HG03097 (cell line): ENCODE data around the gene PIP4P1.
"Not testable (repeated sequence)": the region's sequence is repeated elsewhere in the genome, so short reads cannot be mapped to it uniquely, and the experiment has no call there.

Source experiments
- ATAC-seq: cut with Tn5 transposase; IDR thresholded peaks from one replicate; pipeline ENCODE4 v1.9.1; 2021; ENCODE audit not compliant: unreplicated experiment, low FRiP score

The PIP4P1 gene

DNA sequence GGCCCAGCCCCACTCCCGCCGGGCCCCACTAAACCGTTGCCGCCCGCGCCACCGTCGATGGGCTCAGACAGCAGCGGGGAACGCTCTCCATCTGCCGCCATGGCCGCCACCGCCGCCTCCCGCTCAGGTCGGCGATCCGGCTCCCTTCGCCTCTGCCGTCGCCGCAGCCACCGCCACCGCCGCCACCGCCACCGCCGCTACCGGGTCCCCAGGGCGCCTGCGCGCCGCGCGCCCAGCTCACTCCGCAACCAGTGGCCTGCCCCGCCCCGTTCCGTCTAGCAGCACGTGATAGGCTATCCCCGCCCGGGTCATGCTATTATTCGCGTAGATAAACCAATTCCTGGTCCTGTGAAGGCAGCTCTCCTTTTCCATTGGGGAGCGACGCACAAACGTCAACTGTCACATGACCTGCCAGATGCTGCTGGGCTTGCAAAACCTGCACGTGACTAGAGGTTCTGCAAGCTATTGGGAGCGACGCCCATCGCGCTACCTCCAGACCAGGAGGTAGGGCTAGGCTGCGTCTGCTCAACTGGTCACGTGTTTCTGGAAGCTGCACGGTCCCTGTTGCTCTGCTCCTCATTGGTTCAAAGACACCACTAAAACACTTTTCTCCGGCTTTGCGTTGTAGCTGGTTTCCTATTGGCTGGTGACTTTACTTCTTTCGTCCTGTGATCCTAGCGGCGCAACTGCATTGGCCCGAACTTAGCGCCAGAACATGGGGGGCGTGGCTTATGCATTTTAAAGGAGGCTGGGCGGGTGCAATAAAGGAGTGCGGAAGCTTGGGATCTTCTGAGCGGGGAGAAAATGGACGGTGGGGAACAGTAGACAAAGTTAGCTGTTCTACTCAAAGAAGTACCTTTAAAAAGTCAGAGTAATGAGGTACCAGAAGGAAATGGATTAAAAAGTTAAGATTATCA is at the start of gene PIP4P1:
Gene PIP4P1 (minus strand): TSS at position 210 of the 917 bp plus-strand sequence. CDS start 109 bp downstream, at position 101.
- peak; percentile 92 for ATAC-seq

DNA sequence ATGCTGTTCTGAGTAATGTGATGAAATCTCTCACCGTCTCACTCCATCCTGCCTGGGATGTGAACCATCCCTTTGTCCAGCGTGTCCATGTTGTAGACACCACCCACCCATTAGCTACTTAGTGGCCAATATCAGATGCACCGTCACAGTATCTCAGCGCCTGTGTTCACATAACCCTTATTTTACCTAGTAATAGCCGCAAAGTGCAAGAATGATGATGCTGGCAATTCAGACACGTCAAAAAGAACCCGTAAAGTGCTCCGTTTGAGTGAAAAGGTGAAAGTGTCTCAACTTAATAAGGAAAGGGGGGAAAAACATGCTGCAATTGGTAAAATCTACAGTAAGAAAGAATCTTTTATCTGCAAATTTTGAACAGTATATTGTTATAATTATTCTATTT is 47.1 kb upstream of the PIP4P1 start:
- no peak for ATAC-seq

DNA sequence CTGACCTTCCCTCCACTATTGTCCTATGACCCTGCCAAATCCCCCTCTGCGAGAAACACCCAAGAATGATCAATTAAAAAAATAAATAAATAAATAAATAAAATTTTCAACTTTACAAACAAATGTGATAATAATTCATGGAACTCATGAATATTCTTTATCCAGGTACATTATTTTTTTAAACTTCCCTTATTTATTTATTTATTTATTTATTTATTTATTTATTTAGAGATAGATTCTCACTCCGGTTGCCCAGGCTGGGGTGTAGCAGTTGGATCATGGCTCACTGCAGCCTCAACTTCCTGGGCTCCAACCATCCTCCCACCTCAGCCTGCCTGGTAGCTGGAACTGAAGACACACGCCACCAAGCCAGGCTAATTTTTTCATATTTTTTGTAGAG is 46.3 kb upstream of the PIP4P1 start:
- ATAC-seq = not testable (repeated sequence)

DNA sequence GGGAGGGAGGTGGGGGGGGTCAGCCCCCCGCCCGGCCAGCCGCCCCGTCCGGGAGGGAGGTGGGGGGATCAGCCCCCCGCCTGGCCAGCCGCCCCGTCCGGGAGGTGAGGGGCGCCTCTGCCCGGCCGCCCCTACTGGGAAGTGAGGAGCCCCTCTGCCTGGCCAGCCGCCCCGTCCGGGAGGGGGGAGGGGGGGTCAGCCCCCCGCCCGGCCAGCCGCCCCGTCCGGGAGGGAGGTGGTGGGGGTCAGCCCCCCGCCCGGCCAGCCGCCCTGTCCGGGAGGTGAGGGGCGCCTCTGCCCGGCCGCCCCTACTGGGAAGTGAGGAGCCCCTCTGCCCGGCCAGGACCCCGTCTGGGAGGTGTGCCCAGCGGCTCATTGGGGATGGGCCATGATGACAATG is 45.5 kb upstream of the PIP4P1 start:
- not testable (repeated sequence) for ATAC-seq

DNA sequence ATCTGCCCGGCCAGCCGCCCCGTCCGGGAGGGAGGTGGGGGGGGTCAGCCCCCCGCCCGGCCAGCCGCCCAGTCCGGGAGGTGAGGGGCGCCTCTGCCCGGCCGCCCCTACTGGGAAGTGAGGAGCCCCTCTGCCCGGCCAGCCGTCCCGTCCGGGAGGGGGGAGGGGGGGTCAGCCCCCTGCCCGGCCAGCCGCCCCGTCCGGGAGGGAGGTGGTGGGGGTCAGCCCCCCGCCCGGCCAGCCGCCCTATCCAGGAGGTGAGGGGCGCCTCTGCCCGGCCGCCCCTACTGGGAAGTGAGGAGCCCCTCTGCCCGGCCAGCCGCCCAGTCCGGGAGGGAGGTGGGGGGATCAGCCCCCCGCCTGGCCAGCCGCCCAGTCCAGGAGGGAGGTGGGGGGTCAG is 45.0 kb upstream of the PIP4P1 start:
- ATAC-seq = not testable (repeated sequence)

DNA sequence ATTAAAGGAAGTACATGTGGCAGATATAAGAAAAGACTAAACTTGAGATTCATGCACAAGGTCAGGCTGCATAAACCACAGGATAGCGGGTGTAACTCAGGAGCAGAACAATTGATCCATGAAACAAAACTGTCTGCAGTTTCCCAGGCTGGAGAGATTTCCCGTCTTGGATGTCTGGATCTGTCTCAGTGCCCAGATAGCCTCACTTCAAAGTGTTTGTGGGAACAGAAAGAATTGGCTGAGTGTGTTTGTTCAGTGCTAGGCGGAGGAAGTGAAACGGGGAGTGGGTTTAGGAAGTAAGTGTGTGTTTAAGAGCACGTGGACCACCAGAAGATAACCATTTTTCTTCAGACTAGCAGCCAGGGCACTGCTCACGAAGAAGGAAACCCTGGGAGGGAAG is 42.7 kb upstream of the PIP4P1 start:
- no peak for ATAC-seq

DNA sequence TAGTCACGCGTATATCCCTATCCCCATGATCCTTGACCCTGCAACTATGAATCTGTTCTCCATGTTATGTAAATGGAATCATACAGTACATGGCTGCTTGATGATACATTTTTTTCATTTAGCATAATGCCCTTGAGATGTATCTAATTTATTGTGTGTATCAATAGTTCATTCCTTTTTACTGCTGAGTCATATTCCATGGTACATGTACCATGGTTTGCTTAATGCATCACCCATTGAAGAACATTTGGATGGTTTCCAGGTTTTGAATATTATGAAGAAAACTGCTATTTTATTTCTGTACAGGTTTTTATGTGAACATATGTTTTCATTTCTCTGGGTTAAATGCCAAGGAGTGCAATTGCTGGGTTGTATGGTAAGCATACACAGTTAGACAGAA is 40.1 kb upstream of the PIP4P1 start:
- ATAC-seq = no peak

DNA sequence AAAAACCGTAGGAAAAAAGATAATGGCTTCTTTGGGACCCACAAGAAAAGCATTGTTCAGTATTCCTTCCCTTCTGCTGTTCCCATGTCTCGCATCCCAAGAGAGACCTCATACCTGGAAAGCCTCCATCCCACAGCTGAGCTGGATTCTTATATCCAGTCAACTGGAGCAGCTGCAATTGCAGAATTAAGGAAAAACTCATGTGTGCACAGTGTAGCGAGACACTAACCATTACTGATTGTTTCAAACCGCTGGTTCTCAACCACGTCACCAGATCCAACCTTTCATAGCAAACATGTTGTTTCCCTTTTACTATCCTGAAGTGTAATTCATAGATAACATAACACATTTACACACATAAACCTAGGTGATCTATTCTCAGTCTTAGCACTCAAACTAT is 38.6 kb upstream of the PIP4P1 start:
- no peak for ATAC-seq

DNA sequence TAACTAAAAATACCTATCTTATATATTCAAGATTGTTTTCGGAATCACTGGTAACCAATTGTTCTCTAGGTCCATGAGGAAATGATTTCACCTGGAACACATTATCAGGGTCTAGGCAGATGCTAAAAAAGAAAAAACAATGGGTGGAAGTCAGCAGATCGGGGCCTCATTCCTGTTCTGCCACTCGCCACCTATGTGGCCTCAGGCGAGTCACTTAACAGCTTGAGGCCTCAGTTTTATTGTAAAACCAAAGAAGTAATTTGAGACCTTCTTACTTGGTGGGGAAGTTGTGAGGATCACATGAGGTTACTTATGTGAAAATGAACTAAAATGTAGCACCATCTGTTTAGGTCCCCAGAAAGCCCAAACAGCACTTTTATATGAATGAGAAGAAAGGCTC is 37.9 kb upstream of the PIP4P1 start:
- ATAC-seq = no peak

DNA sequence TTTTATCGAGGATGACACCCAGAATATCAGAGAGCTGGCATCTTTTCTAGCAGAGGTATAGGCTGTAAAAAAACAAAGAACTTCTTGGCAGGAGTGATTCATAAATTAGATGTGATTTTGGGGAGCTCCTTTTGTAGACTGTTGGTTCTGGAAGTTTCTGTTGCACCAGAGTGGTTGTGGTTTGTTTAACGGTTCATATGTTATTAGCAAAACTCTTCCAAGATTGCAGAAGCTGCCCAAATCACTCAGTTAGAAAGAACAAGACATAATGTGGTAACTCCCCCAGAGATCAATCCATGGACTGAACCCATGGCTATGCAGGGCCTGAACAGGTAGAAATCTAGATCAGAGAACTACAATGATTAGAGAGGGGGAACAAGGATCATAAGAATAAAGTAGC is 37.4 kb upstream of the PIP4P1 start:
- no peak for ATAC-seq

DNA sequence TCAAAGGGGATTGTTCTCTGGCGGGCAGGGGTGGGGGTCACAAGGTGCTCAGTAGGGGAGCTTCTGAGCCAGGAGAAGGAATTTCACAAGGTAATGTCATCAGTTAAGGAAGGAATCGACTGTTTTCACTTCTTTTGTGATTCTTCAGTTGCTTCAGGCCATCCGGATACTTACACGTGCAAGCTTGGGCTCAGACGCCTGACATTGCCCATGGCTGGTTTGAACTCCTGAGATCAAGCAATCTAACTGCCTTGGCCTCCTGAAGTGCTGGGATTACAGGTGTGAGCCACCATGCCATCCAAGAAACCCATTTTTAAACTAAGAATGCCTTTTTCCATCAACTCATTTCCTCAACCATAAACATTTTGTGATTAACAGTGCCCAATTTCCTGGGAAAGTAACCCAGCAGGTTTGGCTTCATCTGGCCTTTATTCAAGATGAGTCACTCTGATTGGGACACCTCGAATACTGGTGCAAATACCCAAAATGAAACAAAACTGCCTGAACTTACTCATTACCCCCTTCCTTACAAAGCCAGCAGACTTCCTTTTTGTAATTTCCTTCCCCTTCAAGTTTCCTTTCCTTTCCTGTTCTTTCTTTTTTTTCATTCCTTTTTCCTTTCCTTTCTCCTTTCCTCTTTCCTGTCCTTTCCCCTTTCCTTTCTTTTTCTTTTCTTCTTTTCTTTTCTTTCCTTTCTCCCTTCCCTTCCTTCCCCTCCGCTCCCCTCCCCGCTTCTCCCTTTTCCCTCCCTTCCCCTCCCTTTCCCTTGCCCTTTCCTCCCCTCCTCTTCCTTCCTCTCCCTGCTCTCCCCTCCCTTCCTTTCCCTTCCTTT is 33.9 kb upstream of the PIP4P1 start:
- ATAC-seq = no peak

DNA sequence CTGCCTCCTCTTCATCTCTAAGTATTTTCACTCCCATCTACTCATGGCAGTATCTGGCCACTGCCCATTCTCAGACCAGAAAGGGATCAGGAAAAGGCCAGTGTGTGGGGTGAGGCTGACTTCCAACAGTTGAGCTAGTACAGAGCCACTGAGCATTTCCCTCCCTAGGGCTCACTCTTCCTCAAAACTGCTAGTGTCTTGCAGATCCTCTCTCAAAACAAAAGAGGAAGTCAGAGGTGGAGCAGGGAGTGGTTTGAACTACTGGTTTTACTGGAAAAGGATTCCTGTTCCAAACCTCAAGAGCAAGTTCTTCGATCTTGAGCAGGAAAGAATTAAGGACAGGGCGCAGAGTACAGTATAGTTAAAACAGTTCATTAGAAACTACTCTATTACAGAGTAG is 32.4 kb upstream of the PIP4P1 start:
- ATAC-seq = no peak

DNA sequence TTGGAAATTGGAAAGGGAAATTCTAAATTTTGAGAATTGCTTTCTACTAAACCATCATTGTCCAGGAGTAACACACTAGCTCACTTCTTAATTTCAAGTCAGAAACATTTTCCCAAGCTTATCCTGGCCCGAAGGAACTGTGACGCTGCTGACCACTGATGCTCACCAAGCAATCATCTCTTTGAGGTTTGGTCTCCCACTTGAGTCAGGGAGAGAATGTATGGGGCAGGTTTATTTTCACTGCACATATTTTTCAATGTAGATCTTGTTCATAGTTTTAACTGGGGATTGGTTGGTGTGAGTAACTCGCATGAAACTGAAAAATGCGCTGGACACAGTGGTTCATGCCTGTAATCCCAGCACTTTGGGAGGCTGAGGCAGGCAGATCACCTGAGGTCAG is 31.3 kb upstream of the PIP4P1 start:
- ATAC-seq = no peak

DNA sequence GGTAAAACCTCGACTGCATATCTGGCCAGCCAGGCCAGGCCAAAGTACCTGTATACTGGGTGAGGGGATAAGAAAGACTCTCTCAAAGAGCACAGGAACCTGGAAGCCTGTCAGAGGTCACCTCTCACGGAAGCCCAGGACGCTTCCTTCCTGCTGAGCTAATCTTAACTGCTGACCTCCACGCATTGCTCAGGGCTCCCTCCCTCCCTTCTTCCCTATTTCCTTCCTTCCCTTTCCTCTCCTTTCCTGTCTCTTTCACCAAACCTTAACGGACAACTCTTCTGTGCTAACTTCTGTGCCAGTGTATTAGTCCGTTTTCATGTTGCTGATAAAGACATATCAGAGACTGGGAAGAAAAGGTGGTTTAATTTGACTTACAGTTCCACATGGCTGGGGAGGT is 29.3 kb upstream of the PIP4P1 start:
- ATAC-seq = no peak

DNA sequence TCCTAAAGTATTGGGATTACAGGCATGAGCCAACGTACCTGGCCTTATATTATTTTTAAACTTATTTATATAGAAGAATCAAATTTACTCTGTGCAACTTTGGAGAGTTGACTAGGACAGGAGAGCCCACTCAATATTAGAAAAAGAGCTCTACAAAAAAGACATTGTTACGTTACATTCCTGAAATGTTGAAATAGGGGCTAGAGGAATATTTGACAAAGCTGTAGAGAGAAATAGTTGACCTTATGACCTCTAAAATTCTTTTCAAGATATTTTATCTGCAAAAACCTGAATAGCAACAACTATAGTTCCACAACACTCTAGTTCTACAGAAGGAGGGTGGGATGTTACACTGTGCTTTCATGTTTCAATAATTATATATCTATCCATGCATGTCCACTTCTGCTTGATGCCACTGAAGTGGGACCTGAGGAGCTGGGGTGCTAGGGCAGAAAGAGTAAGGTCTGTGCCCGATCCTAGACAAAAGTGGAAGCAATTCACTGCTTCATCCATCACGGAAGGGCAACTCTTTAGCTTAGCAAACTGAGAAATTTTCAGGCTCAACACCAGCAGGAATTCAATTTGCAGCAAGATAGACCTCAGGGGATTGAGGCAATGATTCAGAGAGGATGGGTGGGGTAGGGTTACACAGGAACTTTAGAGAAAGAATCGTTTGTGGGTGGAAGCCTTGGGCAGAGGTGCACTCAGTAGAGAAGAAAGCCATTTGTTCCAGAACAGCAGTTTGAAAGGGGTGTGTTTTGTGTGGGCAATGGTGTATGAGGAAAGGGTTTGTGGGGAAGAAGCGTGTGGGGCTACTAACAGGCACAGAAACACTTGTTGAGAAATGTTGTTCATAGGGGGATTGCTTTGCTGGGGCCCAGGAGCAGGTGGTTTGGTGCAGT is 28.1 kb upstream of the PIP4P1 start:
- ATAC-seq = no peak

DNA sequence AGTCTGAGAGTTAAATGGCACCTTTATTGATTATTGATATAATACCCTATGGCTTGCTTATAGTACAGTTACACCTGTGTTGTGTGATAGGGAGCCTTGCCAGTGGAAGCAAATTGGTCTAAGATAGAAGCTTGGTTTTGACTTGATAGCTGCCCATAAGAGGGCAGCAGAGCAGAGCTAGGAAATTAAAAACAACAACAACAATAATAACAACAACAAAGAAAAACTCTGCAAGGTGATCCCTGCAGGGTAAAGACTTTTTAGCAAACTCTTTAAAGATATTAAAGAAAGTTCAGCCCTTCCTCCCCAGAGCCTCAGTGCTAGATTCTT is 26.1 kb upstream of the PIP4P1 start:
- ATAC-seq = no peak

DNA sequence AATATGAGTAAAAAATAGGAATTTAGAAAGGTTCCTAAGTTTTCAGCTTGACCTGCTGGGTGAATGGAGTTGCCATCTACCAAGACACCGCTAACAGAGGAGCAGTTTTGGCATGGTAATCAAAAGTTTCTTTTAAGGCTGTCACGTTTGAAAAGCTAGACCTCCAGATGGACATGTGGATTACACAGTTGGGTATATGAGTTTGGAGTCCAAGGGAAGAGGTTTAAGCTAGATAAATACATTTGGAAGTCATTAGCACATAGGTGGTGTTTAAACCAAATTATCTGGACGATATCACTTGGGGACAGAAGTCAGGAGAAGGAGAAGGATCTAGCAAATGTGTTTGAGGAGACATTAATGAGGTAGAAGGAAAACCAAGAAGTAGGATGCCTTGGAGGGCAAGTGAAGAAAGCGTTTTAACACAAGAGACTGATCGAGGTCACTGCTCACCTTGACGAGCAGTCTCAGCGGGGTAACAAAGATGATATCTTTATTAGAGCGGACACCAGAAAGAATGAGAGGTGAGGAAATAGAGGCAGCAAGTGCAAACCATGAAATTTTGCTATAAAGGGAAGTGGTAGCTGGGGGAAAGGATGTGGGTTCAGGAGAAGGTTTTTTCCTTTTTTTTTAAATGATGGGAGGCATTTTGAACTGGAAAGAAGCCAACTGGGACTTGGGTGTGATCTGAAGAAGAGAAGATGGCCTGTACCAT is 25.6 kb upstream of the PIP4P1 start:
- no peak for ATAC-seq

DNA sequence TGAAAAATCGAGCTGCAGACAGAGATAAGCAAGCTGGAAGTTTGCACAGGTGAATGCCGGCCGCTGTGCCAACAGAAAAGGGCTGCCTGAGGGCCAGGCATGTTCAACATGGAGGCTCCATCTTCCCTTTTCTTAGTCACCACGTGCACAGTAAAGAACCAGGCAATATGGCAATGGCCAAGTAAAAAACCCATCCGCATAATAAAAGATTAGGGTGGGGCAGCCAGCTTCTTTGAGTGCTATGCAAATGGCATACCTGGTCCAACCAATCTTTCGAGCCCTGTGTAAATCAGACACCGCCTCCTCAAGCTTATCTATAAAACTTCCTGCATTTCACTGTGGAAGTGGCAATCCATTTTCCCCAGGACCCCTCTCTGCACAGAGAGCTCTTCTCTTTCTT is 24.7 kb upstream of the PIP4P1 start:
- ATAC-seq = no peak

DNA sequence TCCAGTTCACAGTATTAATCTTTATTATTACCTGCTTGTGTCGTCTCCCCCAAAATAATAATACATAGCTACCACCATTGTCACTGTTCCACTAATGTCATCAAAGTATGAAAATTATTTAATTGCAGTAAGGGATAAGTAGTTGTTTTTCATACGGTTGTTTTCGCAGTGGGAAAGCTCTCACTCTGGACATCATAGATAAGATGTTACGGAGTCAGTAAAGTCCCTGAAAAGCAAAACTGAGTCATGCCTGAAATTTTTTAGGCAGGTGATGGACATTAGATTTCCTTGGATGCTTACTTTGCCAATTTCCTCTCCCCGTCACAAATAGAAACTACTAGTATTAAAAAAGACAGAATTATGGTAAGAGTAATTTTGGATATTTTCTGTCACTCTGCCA is 21.1 kb upstream of the PIP4P1 start:
- no peak for ATAC-seq

DNA sequence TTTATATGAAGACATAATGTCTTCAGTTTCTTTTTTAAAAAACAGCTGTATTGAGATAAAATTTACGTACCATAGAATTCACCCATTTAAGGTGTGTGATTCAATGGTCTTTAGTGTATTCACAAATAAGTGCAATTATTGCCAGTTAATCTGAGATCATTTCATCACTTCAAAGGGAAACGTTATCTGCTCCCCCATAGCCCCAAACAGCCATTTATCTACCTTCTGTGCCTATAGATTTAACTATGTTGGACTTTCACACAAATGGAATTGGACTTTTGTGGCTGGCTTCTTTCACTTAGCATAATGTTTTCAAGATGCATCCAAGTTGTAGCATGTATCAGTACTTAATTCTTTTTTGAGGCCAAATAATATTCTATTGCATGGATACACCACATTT is 17.7 kb upstream of the PIP4P1 start:
- ATAC-seq = no peak
